ENCODE measurements around the gene CCDC3.

CCDC3 gene

GRCh38 chr10:13023754-13024153, 22.2 kb upstream of the CCDC3 start:
- Histone ChIP-seq H3K27me3 (ENCODE audit: insufficient read depth, poor library complexity, severe bottlenecking) (no peaks in the 10 kb centered on the region), H3K27ac (replicated peaks) (no peak overlapping the region), H3K4me3 (replicated peaks; ENCODE audit: insufficient read depth, low read length) (no peak overlapping the region)
- no peak for DNase-seq (ENCODE audit: low read depth in 1 of 2, low spot score in 1 of 2)
- TF ChIP-seq REST (IDR thresholded peaks at IDR 0.05; ENCODE audit: insufficient replicate concordance, low read depth) (no peak), GABPA (IDR thresholded peaks at IDR 0.05; ENCODE audit: low read depth) (no peak), CTCF (IDR thresholded peaks at IDR 0.05; ENCODE audit: insufficient read depth, low read length) (no peak), SPI1 (IDR thresholded peaks at IDR 0.05; ENCODE audit: borderline replicate concordance, low read depth) (no peak), POLR2AphosphoS5 (IDR thresholded peaks at IDR 0.05; ENCODE audit: low read depth) (no peak)

GRCh38 chr10:13019280-13019679, 17.8 kb upstream of the CCDC3 start:
- H3K4me3 ChIP-seq (replicated peaks; ENCODE audit: insufficient read depth, low read length): no peak overlapping the region
- TF ChIP-seq REST (IDR thresholded peaks at IDR 0.05; ENCODE audit: insufficient replicate concordance, low read depth) (no peak), CTCF (IDR thresholded peaks at IDR 0.05; ENCODE audit: insufficient read depth, low read length) (no peak), GABPA (IDR thresholded peaks at IDR 0.05; ENCODE audit: low read depth) (no peak), POLR2AphosphoS5 (IDR thresholded peaks at IDR 0.05; ENCODE audit: low read depth) (no peak), SPI1 (IDR thresholded peaks at IDR 0.05; ENCODE audit: borderline replicate concordance, low read depth) (no peak)
- H3K27ac ChIP-seq (replicated peaks): no peak overlapping the region
- DNase-seq (ENCODE audit: low read depth in 1 of 2, low spot score in 1 of 2): no peak
- no peaks in the 10 kb centered on the region for H3K27me3 ChIP-seq (ENCODE audit: insufficient read depth, poor library complexity, severe bottlenecking)

GRCh38 chr10:13018171-13018570, 16.7 kb upstream of the CCDC3 start:
- DNase-seq (ENCODE audit: low read depth in 1 of 2, low spot score in 1 of 2): no peak
- Histone ChIP-seq H3K4me3 (replicated peaks; ENCODE audit: insufficient read depth, low read length) (no peak overlapping the region), H3K27me3 (ENCODE audit: insufficient read depth, poor library complexity, severe bottlenecking) (no peaks in the 10 kb centered on the region), H3K27ac (replicated peaks) (no peak overlapping the region)
- TF ChIP-seq SPI1 (IDR thresholded peaks at IDR 0.05; ENCODE audit: borderline replicate concordance, low read depth) (no peak), CTCF (IDR thresholded peaks at IDR 0.05; ENCODE audit: insufficient read depth, low read length) (no peak)

GRCh38 chr10:13016886-13017285, 15.4 kb upstream of the CCDC3 start:
- TF ChIP-seq REST (IDR thresholded peaks at IDR 0.05; ENCODE audit: insufficient replicate concordance, low read depth) (no peak), SPI1 (IDR thresholded peaks at IDR 0.05; ENCODE audit: borderline replicate concordance, low read depth) (no peak), POLR2AphosphoS5 (IDR thresholded peaks at IDR 0.05; ENCODE audit: low read depth) (no peak), GABPA (IDR thresholded peaks at IDR 0.05; ENCODE audit: low read depth) (no peak), CTCF (IDR thresholded peaks at IDR 0.05; ENCODE audit: insufficient read depth, low read length) (no peak)
- H3K27me3 ChIP-seq (ENCODE audit: insufficient read depth, poor library complexity, severe bottlenecking): no peaks in the 10 kb centered on the region
- no peak overlapping the region for H3K4me3 ChIP-seq (replicated peaks; ENCODE audit: insufficient read depth, low read length)
- no peak overlapping the region for H3K27ac ChIP-seq (replicated peaks)
- no peak for DNase-seq (ENCODE audit: low read depth in 1 of 2, low spot score in 1 of 2)

Data from HL-60 (cell line).